Skin epidermis (tissue), 12 donors: ENCODE measurements around the gene KRTAP19-1.

ENCODE experiments used
- H3K27ac ChIP-seq, 21 experiments: fragments of 200-600 bp; sonication (generic) in 11 of 21; one replicate each; pipeline ENCODE4 v1.5.0; 2020; ENCODE audit warnings: mild to moderate bottlenecking in 3 of 21, inconsistent platforms in 2 of 21, moderate library complexity in 2 of 21
- H3K4me3 ChIP-seq, 7 experiments: fragments of 200-600 bp; sonication (generic) in 2 of 7; one replicate each; pipeline ENCODE4 v1.5.0; 2020; ENCODE audit warnings: inconsistent platforms in 2 of 7, mild to moderate bottlenecking in 2 of 7, moderate library complexity in 1 of 7

KRTAP19-1 gene

GRCh38 chr21:30434033-30434631 lies 46.0 kb downstream of the KRTAP19-1 start:
- Histone ChIP-seq H3K4me3 (no peak overlapping the region), H3K27ac (no peak overlapping the region)

- H3K4me3 ChIP-seq: no peak within 1 kb of the TSS
- H3K27ac ChIP-seq: no peak within 1 kb of the TSS
Measured at GRCh38 chr21:30430170-30430655, 50.0 kb downstream of the KRTAP19-1 start, which contains the start of gene KRTAP13-4. Gene KRTAP13-4, plus strand, starts transcription at chr21:30430220. Its CDS starts 56 bp downstream, at chr21:30430276.
